ENCODE measurements around the gene SCFD2.

SCFD2 gene

GRCh38 chr4:53119680-53120079, 246.2 kb downstream of the SCFD2 start:
- POLR2A ChIA-PET, result no interaction called here
- TF ChIP-seq TARDBP (IDR thresholded peaks at IDR 0.05) (no peak), HDGF (IDR thresholded peaks at IDR 0.05; ENCODE audit: borderline replicate concordance) (no peak), FOXM1 (IDR thresholded peaks at IDR 0.05; ENCODE audit: borderline replicate concordance) (no peak), SP1 (IDR thresholded peaks at IDR 0.05) (no peak), NFRKB (IDR thresholded peaks at IDR 0.05) (no peak), CTBP1 (IDR thresholded peaks at IDR 0.05; ENCODE audit: borderline replicate concordance) (no peak), L3MBTL2 (conservative IDR thresholded peaks at IDR 0.05) (no peak), ELF4 (IDR thresholded peaks at IDR 0.05) (no peak), FOXA1 (IDR thresholded peaks at IDR 0.05) (no peak), BHLHE40 (IDR thresholded peaks at IDR 0.05; ENCODE audit: borderline replicate concordance) (no peak), PKNOX1 (IDR thresholded peaks at IDR 0.05) (no peak), LEF1 (IDR thresholded peaks at IDR 0.05; ENCODE audit: borderline replicate concordance) (no peak)
- CTCF ChIA-PET, result no interaction called here
- DNase-seq (ENCODE audit: extremely low spot score), result peak; percentile 21

GRCh38 chr4:53118676-53119075, 247.2 kb downstream of the SCFD2 start:
- CTCF ChIA-PET, result no interaction called here
- POLR2A ChIA-PET, result no interaction called here
- no peak for DNase-seq (ENCODE audit: extremely low spot score)
- TF ChIP-seq PKNOX1 (IDR thresholded peaks at IDR 0.05) (no peak), FOXK2 (IDR thresholded peaks at IDR 0.05) (no peak), LEF1 (IDR thresholded peaks at IDR 0.05; ENCODE audit: borderline replicate concordance) (no peak), ELF4 (IDR thresholded peaks at IDR 0.05) (no peak), FOXM1 (IDR thresholded peaks at IDR 0.05; ENCODE audit: borderline replicate concordance) (no peak), ARNT (IDR thresholded peaks at IDR 0.05) (no peak), NFRKB (IDR thresholded peaks at IDR 0.05) (no peak), HDGF (IDR thresholded peaks at IDR 0.05; ENCODE audit: borderline replicate concordance) (no peak), SP1 (IDR thresholded peaks at IDR 0.05) (no peak), SUZ12 (IDR thresholded peaks at IDR 0.05) (no peak), ZNF384 (IDR thresholded peaks at IDR 0.05) (no peak), BHLHE40 (IDR thresholded peaks at IDR 0.05; ENCODE audit: borderline replicate concordance) (no peak)

GRCh38 chr4:53116954-53117353, 248.9 kb downstream of the SCFD2 start:
- TF ChIP-seq ARNT (IDR thresholded peaks at IDR 0.05), result no peak
- POLR2A ChIA-PET, result no interaction called here
- CTCF ChIA-PET, result no interaction called here

GRCh38 chr4:53113431-53114225, 252.2 kb downstream of the SCFD2 start:
- TF ChIP-seq FOXA1 (IDR thresholded peaks at IDR 0.05), result no peak
- TF ChIP-seq SP1 (IDR thresholded peaks at IDR 0.05), result no peak
- TF ChIP-seq PKNOX1 (IDR thresholded peaks at IDR 0.05), result no peak
- no peak for TF ChIP-seq L3MBTL2 (conservative IDR thresholded peaks at IDR 0.05)
- TF ChIP-seq ARNT (IDR thresholded peaks at IDR 0.05), result no peak
- no peak for TF ChIP-seq LEF1 (IDR thresholded peaks at IDR 0.05; ENCODE audit: borderline replicate concordance)
- TF ChIP-seq TARDBP (IDR thresholded peaks at IDR 0.05), result no peak
- CTCF ChIA-PET, result no interaction called here
- POLR2A ChIA-PET, result no interaction called here
- no peak for DNase-seq (ENCODE audit: extremely low spot score)

More at GRCh38 chr4:53116954-53117353, 248.9 kb downstream of the SCFD2 start:
- no peak for DNase-seq (ENCODE audit: extremely low spot score)

- POLR2A ChIA-PET, result no interaction called here
- no peak for DNase-seq (ENCODE audit: extremely low spot score)
- TF ChIP-seq BHLHE40 (IDR thresholded peaks at IDR 0.05; ENCODE audit: borderline replicate concordance) (no peak), CTBP1 (IDR thresholded peaks at IDR 0.05; ENCODE audit: borderline replicate concordance) (no peak), HDGF (IDR thresholded peaks at IDR 0.05; ENCODE audit: borderline replicate concordance) (no peak), SUZ12 (IDR thresholded peaks at IDR 0.05) (no peak), ELF4 (IDR thresholded peaks at IDR 0.05) (no peak), L3MBTL2 (conservative IDR thresholded peaks at IDR 0.05) (no peak), ZNF384 (IDR thresholded peaks at IDR 0.05) (no peak), FOXK2 (IDR thresholded peaks at IDR 0.05) (no peak), ARNT (IDR thresholded peaks at IDR 0.05) (no peak), LEF1 (IDR thresholded peaks at IDR 0.05; ENCODE audit: borderline replicate concordance) (no peak), SP1 (IDR thresholded peaks at IDR 0.05) (no peak)
- CTCF ChIA-PET, result no interaction called here
Observed at GRCh38 chr4:53105313-53105712, 260.5 kb downstream of the SCFD2 start.

GRCh38 chr4:53103481-53103880, 262.4 kb downstream of the SCFD2 start:
- TF ChIP-seq ARNT (IDR thresholded peaks at IDR 0.05) (no peak), CTBP1 (IDR thresholded peaks at IDR 0.05; ENCODE audit: borderline replicate concordance) (no peak), FOXM1 (IDR thresholded peaks at IDR 0.05; ENCODE audit: borderline replicate concordance) (no peak), BHLHE40 (IDR thresholded peaks at IDR 0.05; ENCODE audit: borderline replicate concordance) (no peak), L3MBTL2 (conservative IDR thresholded peaks at IDR 0.05) (no peak), NFRKB (IDR thresholded peaks at IDR 0.05) (no peak), FOXK2 (IDR thresholded peaks at IDR 0.05) (no peak), TARDBP (IDR thresholded peaks at IDR 0.05) (no peak)
- ChIA-PET POLR2A (no interaction called here), CTCF (interaction anchor here (0.7 kb wide), 1 partner anchor 867 kb away, joined by 3 read pairs; no protein-coding TSS in a partner anchor)
- DNase-seq (ENCODE audit: extremely low spot score), result no peak
